Right ventricle myocardium superior (tissue), 1 donor: Measurements from ENCODE around the gene VMP1. TPM values are rescaled to one million over a fixed set of nuclear protein-coding genes. Genes with fewer than 3 reads are reported as not detected.
"Not testable (repeated sequence)": the region's sequence is repeated elsewhere in the genome, so short reads cannot be mapped to it uniquely, and the experiment has no call there.

Source experiments
- ATAC-seq: fragments of 200-7000 bp; cut with Tn5 transposase; one replicate; pipeline ENCODE4 v1.9.1; 2020; ENCODE audit warnings: mild to moderate bottlenecking; ENCODE audit not compliant: poor library complexity
- DNase-seq: peaks from one replicate; pipeline ENCODE4 v3.0.0-alpha.2; 2020
- intact Hi-C: fragments of 100-400 bp; cut with DNase I; formaldehyde crosslinking; loops from one replicate; pipeline ENCODE4 v1.11.2; 2022
- total RNA-seq: library from RNA; stranded (reverse); fragmentation: NEBNext Ultra II Directional; extraction: Animal tissue kit (Norgen Biotek cat#: 25700); gene quantifications from one replicate; pipeline ENCODE4 v1.2.1, GENCODE V29; 2021
- donor health status: DM: no; HTN: yes; CAD: no; lungs with severe emphysema.

The VMP1 gene
- total RNA-seq, 1 donor from 2014 or later = 49.4 TPM

DNA sequence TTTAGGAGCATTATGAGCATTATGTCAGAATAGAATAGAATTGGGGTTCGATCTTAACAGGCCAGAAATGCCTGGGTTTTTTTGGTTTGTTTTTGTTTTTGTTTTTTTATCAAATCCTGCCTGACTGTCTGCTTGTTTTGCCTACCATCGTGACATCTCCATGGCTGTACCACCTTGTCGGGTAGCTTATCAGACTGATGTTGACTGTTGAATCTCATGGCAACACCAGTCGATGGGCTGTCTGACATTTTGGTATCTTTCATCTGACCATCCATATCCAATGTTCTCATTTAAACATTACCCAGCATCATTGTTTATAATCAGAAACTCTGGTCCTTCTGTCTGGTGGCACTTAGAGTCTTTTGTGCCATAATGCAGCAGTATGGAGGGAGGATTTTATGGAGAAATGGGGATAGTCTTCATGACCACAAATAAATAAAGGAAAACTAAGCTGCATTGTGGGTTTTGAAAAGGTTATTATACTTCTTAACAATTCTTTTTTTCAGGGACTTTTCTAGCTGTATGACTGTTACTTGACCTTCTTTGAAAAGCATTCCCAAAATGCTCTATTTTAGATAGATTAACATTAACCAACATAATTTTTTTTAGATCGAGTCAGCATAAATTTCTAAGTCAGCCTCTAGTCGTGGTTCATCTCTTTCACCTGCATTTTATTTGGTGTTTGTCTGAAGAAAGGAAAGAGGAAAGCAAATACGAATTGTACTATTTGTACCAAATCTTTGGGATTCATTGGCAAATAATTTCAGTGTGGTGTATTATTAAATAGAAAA, 133.8 kb downstream of the VMP1 start:
- DNase-seq, intact Hi-C loops, ATAC-seq: not testable (repeated sequence)

- intact Hi-C loops, ATAC-seq, DNase-seq: not testable (repeated sequence)
Observed at GRCh38 chr17:59841882-59842263, 134.4 kb downstream of the VMP1 start.

- DNase-seq (no peak), ATAC-seq (no peak)
- intact Hi-C loops = no loop called here
Observed at GRCh38 chr17:59842901-59843652, 135.6 kb downstream of the VMP1 start.

GRCh38 chr17:59844884-59845594, 137.6 kb downstream of the VMP1 start:
- ATAC-seq (no peak), DNase-seq (no peak)
- intact Hi-C loops = no loop called here

DNA sequence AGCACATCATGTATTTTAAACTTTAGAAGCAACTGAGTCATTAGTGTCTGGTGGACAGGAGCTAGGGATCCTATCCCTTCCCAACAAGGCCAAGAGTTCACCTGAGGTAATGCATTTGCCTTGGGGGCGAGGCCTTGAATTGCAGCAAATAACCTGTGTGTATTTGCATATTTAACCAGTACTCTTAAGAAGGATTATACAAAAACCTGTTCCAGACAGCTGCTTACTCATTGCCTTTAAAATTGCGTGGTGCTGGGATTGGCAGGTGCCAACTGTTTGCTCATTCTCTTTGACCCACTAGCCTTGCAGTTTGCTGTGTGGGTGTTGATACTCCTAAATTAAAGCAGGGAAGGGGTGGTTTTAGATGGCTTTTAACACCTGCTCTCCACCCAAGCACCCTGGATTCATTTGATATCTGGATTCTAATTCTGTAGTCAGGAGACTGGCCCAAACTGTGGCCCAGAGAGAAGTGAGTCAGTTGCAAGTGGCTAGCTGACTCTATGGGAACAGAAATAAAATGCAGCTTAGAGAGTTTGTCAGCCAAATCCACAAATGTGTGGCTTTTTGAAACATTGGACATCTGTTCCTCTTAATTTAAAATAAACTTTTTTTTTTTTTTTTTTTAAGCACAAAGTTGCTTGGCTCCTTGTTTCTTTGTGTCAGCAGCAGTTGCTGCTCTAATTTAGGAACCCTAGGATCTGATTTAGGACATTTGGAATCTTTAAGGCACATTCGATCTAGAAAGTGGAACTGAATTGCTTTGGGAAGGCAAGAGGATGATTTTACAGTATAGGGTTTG, 138.3 kb downstream of the VMP1 start:
- DNase-seq (no peak), ATAC-seq (peak; percentile 50)
- intact Hi-C loops = no loop called here

- intact Hi-C loops = no loop called here
- DNase-seq = peak; percentile 60
- peak; percentile 45 for ATAC-seq
Observed at GRCh38 chr17:59846394-59847165, 139.1 kb downstream of the VMP1 start.

DNA sequence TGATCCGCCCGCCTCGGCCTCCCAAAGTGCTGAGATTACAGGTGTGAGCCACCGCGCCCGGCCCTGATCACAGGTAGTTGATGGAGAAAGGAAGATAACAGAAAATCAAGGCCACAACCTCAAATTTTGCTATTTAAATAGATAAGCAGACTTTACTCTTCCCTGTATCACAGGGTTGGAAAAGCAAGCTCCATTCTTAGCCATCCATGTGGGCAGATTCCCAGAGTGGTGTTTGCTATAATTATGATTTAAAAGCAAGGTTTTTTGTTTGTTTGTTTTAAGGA, 140.9 kb downstream of the VMP1 start:
- no peak for DNase-seq
- no peak for ATAC-seq
- intact Hi-C loops = no loop called here

GRCh38 chr17:59848778-59849177, 141.3 kb downstream of the VMP1 start:
- intact Hi-C loops = no loop called here
- peak; percentile 35 for ATAC-seq
- DNase-seq = peak; percentile 80

- intact Hi-C loops, DNase-seq, ATAC-seq: not testable (repeated sequence)
Observed at GRCh38 chr17:59850311-59850710, 142.9 kb downstream of the VMP1 start.

DNA sequence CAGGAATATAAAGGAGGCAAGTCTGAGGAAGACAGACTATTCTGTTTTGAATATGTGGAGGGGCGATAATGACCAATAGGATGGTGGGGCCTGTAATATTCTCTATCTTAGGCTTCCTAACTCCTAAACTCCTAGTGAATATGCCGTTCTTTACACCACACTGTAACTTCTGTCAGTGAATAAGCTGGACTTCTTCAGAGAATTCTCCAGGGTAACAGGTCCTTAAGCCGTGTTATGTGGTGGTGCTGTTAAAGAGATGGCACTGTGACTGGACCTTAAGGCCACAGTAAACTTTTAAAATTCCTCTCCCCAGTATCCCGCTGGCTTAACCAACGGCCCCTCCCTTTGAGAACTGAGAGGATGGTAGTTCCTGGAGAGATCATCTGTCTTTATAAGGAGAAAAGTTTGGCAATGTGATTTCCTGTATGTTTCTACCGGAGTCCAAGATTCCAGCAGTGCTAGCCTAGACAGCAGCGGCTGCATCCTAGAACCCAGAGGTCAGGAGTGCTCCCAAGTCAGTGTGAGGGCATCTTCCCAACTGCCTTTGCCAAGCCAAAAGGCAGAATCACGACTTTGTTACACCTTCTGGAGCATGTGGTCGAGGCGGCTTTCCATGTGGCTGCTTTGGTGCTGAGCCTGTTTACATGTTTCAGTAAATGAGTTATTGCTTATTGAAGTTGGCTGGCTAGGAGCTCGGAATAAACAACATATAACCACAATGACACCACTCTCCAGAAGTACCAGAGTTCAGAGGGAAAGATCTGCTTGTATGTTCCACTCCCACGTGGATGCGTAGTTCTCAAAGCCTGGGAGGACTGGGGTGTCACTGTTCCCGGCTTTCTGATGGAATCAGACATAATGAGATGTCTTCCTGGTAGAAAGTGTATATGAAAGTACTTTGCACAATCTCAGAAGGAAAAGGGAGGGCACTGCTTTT, 144.3 kb downstream of the VMP1 start:
- ATAC-seq (no peak), DNase-seq (no peak)
- intact Hi-C loops = no loop called here

GRCh38 chr17:59852847-59853167, 145.4 kb downstream of the VMP1 start:
- DNase-seq, ATAC-seq, intact Hi-C loops: not testable (repeated sequence)

GRCh38 chr17:59853168-59853918, 145.9 kb downstream of the VMP1 start:
- ATAC-seq = peak; percentile 30
- intact Hi-C loops = no loop called here
- no peak for DNase-seq

DNA sequence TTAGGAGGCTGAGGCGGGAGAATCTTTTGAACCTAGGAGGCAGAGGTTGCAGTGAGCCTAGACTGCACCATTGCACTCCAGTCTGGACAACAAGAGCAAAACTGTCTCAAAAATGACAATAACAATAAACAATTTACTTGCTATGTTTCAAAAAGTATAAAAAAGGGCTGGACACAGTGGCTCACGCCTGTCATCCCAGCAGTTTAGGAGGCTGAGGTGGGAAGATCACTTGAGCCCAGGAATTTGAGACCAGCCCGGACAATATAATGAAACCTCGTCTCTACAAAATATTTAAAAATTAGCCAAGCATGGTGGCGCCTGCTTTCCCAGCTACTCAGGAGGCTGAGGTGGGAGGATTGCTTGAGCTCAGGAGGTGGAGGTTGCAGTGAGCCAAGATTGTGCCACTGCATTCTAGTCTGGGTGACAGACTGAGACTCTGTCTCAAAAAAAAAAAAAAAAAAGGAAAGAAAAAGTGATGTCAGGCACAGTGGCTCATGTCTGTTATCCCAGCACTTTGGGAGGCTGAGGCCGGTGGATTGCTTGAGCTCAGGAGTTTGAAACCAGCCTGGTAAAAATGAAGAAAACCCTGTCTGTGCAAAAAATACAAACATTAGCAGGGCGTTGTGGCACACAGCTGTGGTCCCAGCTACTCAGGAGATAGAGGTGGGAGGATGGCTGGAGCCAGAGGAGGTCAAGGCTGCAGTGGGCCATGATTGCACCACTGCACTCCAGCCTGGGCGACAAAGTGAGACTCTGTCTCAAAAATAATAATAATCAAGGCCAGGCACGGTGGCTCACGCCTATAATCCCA, 146.7 kb downstream of the VMP1 start:
- ATAC-seq, DNase-seq, intact Hi-C loops: not testable (repeated sequence)

DNA sequence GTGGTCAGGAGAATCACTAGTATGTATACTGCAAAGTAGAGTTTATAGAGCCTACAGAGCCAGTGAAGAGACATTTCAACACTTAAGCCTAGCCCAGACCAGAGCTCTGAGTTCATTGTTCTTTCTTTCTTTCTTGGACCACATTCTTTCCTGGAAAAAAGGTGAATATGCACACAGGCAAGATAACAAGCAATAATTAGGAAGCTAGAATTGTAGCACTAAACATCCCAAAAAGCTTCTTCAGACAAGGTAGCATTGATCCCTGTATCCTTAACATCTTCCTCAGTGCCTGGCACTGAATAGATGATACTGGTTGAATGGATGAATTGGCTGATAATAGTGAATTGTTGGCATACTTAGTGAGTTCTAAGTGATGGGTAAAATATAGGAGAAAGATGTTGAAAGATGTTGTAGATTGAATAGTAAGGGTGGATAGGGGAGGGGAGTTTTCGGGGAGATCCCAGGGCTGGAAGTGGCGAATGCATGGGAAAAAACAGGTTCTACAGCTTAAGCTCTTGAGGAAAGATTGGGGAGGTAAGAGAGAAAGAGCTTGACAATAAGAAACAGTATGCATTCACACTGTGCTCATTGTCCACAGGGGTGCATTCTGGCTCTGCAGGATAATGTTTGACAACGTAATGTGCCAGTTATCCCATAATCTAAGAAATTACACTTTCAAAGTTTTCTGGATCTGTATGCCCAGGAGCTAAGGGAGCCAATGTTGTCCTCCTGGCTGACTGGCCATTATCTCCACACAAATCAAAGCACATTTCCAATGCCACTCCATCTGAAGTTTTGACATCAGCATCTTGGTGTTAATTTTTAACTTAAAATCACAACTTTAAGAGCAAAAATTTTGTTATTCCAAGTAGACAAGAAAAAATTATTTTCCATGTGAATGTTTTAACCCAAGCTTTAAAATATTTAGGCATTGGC, 149.7 kb downstream of the VMP1 start:
- DNase-seq = no peak
- intact Hi-C loops = no loop called here
- ATAC-seq = no peak
